HG03135 (cell line): ENCODE measurements around the gene AFAP1L1.
A peak's percentile ranks its signal among the peaks of the same experiment; 100 is the strongest.
"Not testable (repeated sequence)": the region's sequence is repeated elsewhere in the genome, so short reads cannot be mapped to it uniquely, and the experiment has no call there.

ENCODE experiments used
- ATAC-seq: cut with Tn5 transposase; IDR thresholded peaks from one replicate; pipeline ENCODE4 v1.9.1; 2021; ENCODE audit warnings: mild to moderate bottlenecking, moderate library complexity; ENCODE audit not compliant: unreplicated experiment

The AFAP1L1 gene

DNA sequence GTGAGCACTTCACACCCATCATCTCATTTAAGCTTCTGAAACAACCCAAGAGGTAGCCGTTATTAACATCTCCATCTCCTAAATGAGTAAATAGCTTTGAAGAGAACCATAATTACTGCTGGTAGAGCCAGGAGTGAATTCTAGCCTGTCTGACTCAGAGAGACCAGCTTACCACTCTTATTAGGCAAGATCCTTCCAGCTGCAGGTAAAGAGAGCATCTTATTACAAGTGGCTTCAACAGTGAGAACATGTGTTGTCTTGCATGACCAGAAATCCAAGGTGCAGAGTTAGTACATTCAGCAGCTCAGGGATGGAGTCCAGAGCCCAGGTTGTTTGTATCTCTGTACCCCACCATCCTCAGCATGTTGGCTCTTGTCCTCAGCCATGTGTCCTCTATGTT, 10.9 kb upstream of the AFAP1L1 start:
- ATAC-seq: no peak

DNA sequence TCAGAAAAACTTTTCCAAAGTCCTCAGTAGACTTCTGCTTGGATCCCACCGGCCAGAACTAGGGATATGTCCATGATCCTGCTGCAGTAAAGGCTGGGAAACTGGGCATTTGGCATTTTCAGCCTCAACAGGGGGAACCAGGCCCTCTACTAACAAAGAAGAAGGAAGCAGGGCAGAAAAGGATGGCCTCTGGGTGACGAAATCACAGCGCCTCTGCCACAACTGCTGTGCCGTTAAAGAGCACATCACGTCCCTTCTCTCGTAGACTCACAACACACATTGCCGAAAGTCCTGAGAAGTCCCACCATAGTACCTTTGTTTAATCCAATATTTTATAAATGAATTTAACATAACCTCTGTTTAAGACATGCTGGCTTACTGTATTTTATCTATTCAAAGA, 10.4 kb upstream of the AFAP1L1 start:
- no peak for ATAC-seq

DNA sequence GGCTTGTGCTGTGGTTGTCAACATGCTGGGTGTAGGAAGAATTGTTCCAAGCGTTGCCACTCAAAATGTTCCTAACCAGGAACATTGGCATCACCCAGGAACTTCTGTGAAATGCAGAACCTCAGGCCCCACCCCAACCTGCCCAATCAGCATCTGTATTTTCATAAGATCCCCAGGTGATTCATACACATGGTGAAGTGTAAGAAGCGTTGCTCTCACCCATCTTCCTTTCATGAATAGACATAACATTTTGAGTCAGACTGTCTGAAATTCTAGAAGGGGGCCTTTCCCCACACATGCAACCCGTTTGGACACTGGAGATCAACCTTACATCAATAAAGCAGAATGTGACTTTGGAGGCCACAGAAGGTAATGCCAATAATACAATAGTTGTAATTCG, 9.3 kb upstream of the AFAP1L1 start:
- ATAC-seq: no peak

DNA sequence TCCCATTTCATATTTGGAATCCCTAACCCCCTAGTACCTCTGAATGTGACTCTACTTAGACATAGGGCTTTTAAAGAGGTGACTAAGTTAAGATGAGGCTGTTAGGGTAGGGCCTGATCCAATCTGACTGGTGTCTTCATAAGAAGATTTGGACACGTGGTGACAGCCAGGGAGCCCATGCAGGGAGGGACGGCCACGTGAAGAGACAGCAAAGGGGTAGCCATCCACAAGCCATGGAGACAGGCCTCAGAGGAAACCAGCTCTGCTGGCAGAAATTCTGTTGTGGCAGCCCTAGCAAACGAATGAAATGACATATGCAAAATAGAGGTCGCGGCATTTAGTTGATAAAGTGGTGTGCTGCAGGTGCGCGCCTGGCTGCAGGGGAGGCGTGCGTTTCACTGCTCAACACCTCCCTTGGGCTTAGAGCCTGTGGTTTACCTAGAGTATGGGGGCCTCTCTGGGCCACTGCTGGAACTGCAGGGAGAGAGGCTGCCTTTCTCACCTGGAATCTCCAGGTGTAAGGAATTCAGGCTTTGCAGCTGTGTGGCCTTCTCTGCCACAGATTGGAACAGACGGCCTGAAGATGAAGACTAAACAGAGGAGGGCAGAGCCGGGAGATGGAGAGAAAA, 7.1 kb upstream of the AFAP1L1 start:
- peak; percentile 75 for ATAC-seq

DNA sequence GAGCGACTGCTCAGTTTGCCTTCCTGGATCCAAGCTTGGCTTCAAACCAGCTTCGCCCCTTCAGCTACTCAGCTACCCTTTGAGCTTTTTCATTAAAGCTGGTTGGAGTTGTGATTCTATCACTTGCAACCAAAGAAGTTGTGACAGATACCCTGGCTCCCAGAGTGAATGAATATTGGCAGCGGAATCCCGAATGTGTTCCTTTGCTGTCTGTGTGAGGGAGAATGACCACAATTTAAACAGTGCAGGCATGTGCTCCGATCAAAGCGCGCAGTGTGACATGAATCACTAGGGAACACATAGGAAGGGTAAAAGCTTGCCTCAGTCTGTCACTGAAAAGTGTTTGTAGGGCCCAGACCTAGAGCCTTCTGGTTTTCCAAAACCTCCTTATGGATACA, 6.6 kb upstream of the AFAP1L1 start:
- ATAC-seq: no peak

DNA sequence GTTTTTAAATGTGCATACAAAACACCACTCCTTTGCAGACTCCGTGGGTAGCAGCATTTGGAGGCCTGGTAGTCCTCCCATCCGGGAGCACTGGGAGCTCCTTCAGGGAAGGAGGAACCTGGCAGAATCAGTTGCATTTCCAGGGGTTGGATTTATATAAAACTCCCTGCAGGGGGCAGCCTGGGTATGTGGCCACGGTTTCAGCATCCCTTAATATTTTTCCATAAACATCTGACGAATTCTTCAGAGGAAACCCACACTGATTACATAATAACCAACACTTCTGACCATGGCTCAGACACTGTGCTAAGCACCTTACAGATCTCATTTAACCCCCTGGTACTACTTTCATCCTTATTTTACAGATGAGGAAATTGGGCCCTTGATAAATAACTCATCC, 6.1 kb upstream of the AFAP1L1 start:
- no peak for ATAC-seq

DNA sequence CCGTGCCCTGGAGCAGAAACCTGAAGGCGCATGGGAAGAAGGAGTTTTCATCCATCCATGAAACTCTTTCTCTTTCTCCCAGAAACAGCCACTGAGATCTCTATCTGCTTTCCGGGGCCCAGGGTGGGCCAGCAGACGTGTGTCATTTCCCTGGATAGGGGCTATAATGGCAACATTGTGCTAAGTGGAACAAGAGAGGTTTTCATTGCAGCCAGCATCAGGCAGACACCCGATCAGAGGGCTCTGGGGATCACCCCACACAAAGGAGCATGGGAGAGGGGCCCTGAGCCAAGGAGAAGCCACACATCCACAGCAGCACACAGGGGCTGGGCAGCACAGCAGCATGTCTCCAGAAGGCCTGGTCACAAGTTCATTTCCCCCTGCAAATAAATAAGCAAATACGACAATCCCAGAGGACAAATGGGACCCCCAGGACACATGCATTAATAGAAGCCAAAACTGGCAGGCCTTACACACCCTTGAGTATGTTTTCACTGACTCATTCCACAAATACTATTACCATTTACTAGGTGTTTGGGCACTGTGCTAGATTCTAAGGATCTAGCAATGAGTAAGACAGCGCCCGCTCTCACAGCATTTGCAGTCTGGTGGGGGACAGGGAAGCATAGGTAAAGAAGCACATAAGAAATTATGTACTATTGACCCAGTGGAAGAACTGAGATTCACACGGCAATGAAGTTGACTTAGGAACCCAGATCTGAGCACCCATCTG, 4.3 kb upstream of the AFAP1L1 start:
- ATAC-seq: no peak

DNA sequence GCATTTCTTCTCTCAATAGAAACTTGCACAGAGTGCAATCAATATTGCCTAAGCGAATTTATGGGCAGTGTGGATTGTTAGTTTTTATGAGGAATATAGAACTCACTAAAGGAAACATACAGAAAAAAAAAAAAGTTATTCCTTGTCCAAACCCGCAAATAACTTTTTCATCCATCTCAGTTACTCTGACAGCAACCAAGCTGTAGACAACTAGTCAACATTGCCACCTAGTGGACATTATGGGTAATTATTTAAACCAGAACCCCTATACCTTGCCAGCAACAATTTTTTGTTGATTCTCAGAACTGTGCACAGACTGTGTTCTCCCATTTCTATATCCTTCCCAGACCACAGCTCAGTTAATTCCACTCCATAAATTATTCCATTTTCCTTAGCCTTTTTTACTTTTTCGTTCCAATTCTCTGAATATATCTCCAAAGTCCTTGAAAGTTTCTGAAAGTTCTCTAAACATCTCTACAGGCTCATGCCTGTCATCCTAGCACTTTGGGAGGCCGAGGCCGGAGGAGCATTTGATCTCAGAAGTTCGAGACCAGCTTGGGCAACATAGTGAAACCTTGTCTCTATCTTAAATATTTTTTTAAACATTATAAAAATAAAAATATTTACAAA, 2.6 kb upstream of the AFAP1L1 start:
- ATAC-seq: no peak

DNA sequence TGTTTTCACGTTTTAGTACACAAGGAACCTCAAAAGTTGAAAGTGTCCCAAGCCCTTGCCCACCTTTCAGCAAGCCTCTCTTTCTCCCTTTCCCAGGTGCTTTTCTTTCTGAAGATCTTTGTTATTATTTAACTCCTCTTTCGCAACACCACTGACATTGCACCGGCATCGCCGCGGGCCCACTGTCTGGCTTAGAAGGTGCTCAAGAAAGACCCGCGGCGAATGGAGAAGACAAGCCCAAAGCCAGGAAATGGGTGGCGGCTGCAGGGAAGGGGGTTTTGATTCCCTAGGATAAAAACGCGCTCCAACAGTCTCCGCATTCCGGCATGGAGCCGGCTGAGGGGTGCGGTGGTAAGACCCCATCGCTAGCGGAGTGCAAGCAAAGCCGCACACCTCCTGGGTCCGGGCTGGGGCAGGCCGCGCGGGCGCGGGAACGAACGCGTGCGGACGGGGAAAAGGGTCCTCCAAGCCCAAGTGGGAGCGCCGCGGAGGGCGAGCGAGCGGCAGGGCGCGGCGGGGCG, 404 bp upstream of the AFAP1L1 start:
- no peak for ATAC-seq

DNA sequence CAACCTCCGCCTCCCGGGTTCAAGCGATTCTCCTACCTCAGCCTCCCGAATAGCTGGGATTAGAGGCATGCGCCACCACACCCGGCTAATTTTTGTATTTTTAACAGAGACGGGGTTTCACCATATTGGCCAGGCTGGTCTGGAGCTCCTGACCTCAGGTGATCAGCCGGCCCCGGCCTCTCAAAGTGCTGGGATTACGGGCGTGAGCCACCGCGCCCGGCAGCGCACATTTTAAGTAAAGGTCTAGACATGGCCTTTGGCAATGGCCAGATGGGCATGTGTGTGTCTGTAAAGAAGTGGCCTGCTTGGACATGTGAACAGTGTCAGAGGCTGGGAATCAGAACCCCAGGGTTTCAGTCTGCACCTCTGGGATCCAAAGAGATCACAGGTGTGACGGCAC, 1.1 kb downstream of the AFAP1L1 start:
- ATAC-seq: not testable (repeated sequence)

DNA sequence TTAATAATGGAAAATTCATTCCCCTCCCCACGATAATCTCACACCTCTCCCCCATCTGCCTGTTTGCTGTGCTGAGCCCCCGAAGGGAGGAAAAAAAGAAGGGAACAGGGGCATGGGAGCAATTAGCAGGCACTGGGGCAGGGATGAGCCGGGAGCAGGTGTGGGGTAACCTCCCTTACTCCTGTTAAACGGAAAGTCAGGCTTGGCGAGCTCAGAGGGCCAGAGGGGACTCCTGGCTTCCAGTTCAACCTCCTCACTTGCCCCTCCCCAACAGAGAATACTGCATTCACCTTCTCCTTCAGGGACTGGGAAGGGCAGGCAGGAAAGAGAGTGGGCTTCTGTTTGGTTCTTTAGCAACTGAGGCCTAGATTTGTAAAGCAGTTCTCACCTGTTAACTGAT, 1.6 kb downstream of the AFAP1L1 start:
- ATAC-seq: no peak

DNA sequence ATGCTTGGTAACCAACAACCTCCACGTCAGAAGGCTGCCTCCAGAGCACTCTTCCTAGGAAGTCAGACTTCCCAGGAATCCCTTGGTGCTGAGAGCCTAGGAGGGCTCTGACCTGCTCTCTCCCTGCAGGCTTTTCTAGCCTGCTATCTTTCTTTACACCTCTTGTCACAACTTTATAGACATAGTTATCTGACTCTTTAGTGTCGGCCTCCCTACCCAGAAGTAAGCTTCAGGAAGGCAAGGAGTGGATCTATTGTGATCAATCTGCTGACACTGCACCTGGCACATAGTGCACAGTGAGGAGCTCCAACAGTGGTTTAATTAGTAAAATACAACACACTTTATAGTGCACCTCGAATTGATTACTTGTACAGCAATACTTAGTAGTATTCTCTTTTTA, 2.3 kb downstream of the AFAP1L1 start:
- no peak for ATAC-seq

DNA sequence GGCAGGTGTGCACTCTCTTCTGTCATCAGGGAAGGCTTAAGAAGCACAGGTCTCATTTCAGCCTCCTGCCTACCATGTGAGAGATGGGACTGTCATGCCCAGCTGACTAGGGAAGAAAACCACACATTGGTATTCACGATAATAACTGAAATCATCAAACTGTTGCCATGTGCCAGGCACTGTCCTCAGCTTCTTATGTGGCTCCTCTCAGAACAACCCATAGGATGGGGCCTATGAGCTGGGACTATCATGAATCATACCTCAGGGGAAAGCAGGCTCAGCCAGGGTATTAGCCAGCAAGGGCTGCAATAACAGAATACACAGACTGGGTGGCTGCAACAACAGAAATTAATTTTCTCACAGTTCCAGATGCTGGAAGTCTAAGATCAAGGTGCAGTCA, 3.3 kb downstream of the AFAP1L1 start:
- no peak for ATAC-seq

DNA sequence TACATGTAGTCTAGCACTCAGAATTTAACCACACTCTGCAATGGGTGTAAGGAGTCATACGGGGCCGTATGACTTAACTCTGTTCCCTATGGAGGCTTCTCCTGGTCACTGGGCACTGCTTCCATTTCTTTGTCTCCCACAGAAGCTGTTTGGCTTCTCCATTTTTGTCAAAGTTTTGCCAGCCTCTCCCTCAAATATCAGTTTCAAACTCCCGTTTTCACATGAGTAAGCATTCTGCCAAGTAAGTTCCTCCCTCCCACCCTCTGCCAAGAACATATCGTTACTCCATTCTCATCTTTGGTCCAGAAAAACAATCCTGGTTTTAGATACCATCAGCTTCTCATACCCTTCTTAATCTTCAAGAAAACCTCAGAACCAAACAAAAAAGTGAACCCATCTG, 6.1 kb downstream of the AFAP1L1 start:
- ATAC-seq: no peak

DNA sequence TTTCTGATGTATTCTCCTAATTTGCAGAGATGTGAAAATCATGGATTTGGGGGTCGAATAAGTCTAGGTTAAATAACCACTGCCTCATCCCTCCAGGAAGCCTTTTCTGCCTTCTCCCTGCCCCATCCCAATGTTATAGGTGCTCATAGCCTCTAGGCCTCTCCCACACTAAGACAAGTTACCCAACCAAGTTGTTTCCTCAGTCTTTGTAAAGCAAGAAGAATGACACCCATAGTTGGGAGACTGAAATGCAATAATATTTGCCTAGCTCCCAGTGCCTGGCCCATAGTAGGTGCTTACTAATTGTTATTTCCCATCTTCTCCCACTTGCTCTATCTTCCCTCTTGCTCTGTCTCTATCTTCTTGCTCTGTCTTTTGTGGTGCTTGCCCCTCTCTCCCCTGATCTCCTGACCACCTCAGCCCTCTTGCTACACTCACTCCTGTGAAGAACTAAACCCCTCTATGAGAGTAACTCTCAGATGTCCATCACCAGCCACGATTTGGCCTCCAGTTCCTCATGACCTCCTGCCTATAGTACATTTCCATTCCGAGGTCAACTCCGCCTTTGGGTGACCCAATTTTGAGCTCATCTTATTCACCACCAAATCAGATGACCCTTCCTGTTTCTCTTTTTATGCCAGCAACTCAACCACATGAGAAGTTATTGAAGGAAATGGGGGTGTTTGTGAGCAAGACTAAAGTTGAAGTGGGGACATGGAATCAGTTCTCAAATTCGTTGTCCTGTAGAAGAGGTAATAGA, 7.0 kb downstream of the AFAP1L1 start:
- no peak for ATAC-seq

DNA sequence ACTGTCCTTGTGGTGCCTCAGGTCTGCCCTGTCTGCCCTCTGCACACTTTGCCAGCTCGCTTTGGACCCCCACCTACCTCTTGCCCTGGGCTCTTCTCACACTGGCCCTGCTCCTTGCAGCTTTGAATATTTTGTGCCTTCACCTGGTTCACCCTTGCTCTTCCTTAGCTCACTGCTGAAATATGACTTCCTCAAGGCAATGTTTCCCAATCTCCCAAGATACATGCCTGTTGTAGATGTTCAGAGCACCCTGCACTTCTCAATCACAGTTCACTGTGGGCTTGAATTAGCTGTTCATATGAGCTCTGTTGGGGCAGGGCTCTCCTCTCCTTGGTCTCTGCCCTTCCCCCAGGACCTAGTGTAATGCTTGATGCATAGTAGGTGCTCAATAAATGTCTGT, 8.0 kb downstream of the AFAP1L1 start:
- no peak for ATAC-seq

DNA sequence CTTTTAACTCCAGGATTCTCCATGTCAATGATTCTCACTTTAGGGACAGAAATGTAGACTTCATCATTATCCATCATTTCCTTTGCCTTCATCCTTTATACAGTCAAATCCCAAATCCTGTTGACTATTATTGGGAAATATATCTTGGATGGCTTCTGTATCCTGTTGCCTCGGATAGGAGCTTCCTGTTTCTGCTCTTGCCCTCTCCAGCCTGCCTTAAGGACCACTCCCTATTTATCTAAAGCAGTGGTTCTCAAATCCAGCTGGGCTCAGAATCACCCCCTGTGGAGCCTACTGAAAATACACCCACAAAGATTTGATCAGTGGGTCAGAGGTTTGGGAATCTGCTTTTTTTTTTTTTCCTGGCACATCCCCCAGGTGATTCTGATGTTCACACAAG, 8.5 kb downstream of the AFAP1L1 start:
- no peak for ATAC-seq

DNA sequence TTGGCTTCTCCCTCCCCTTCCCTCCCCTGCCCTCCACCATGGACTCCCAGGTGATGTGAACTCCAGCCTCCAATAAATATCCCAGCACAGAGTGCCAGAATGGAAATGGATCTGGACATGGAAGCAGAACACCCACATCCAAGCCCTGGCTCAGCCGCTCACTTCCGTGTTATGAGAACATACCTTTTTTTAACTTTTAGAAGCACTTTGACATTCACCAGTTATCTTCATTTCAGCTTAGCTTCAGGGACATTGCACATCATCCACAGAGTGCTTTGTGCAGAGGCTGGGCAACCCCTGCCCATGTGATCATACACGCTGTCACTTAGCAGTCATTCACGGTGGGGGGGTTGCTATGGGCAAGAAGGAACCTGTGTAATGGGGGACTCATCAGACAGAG, 9.1 kb downstream of the AFAP1L1 start:
- no peak for ATAC-seq

DNA sequence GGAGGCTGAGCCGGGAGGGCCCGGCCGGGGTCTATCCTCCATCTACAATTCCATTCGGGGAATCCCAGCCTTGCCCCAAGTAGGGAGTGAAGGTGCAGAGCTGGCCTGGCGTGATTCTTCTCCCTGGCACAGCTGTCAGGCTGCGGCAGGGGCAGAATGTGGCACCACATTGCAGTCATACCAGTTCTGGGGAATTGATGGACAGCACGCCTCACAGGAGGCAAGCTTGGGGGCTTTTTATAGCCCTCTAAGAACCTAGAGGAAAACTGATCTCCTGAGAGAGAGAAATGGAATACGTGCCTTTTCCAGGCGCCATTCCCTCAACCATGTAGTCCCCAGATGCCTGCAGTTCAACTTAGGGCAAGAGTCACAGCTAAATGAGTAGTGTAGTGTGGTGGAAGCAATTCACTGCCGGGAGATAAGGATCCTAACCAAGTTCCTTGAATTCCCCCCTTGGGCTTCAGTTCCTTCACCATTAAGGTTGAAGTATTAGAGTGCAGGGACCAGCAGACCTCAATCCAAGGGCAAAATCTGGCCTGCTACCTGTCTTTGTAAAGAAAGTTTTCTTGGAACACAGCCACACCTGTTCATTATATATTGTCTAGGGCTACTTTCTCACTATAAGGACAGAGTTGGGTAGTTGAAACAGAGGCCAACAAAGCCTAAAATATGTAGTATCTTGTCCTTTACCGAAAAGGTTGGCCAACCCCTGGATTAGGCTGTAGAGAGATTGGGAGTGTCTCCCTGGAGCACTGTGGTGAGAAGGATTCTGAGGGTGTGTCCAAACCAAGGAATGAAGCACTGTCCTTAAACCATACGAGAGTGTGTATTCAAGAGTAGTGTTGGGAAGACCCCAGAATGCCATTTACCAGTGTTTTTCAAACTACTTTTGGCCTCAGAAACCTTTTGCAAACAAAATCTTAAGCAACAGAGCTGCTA, 10.6 kb downstream of the AFAP1L1 start:
- no peak for ATAC-seq

DNA sequence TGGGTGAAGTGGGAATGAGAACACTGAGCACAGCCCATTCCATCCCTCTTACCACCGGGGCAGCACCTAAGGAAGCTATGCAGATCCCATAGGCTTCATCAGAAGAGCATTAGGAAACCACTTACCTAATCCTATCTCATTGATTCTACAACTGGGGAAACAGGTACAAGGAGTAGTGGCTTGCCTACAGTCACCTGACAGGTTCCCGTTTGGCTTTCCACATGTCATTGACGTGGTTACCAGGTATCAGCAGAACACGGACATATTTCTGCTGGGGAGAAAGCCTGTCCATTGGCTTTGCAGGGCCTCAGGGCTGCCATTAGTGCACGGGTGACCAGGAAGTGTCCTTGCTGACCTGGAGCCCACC, 11.3 kb downstream of the AFAP1L1 start:
- no peak for ATAC-seq
